Heart right ventricle (tissue), 16 donors: Measurements from ENCODE around the gene KRT32. TPM values are rescaled to one million over a fixed set of nuclear protein-coding genes. Genes with fewer than 3 reads are reported as not detected.

Experiments
- ATAC-seq, 8 donors: fragments of 200-7000 bp; cut with Tn5 transposase; one replicate each; pipeline ENCODE4 v1.9.1; 2020; ENCODE audit warnings: mild to moderate bottlenecking in 8 of 8, moderate library complexity in 8 of 8, moderate number of reproducible peaks in 1 of 8
- DNase-seq, 2 donors: peaks; one replicate each; pipeline ENCODE4 v3.0.0-alpha.2; 2020
- H3K27ac ChIP-seq, 10 donors: fragments of 200-600 bp; sonication (generic) in 2 of 10; one replicate each; pipeline versions ENCODE4 v1.5.0 to v1.8.0; 2020 to 2022; ENCODE audit warnings: mild to moderate bottlenecking in 3 of 10
- H3K27me3 ChIP-seq, 7 donors: fragments of 200-600 bp; one replicate each; pipeline ENCODE4 v1.8.0; 2021 to 2022; ENCODE audit warnings: mild to moderate bottlenecking in 2 of 7
- H3K36me3 ChIP-seq, 9 donors: fragments of 200-600 bp; sonication (generic) in 1 of 9; one replicate each; pipeline versions ENCODE4 v1.5.0 to v1.8.0; 2020 to 2022; ENCODE audit warnings: mild to moderate bottlenecking in 2 of 9
- H3K4me1 ChIP-seq, 9 donors: fragments of 200-600 bp; sonication (generic) in 1 of 9; one replicate each; pipeline versions ENCODE4 v1.5.0 to v1.8.0; 2020 to 2022; ENCODE audit warnings: mild to moderate bottlenecking in 4 of 9
- H3K4me3 ChIP-seq, 10 donors: fragments of 200-600 bp; sonication (generic) in 2 of 10; one replicate each; pipeline versions ENCODE4 v1.5.0 to v1.8.0; 2020 to 2022; ENCODE audit warnings: mild to moderate bottlenecking in 7 of 10, moderate library complexity in 2 of 10
- H3K9me3 ChIP-seq, 11 donors: fragments of 200-600 bp in 10 of 11; sonication (generic) in 2 of 11; one replicate each; pipeline versions ENCODE4 v1.5.0 to v1.8.0; 2013 to 2022; ENCODE audit warnings: mild to moderate bottlenecking in 2 of 11, control low read depth in 1 of 11, moderate library complexity in 1 of 11
- WGBS, 2 donors: extraction: QIAGEN DNeasy Blood & Tissue Kit; methylation state at CpG; one replicate each; pipeline ENCODE4 v1.1.7; 2013; ENCODE audit warnings: inconsistent platforms in 1 of 2; 5-methylcytosine and 5-hydroxymethylcytosine counted together
- intact Hi-C, 10 donors: fragments of 100-400 bp; cut with DNase I; formaldehyde crosslinking; loops; one replicate each; pipeline versions ENCODE4 v1.11.1 to v1.14.2; 2022
- polyA plus RNA-seq, 2 donors: library from polyadenylated mRNA; stranded (reverse); fragments of 200-250 nt; gene quantifications; one replicate each; pipeline ENCODE4 v1.2.3, GENCODE V29; 2013
- total RNA-seq, 10 donors: library from RNA; stranded (reverse); fragmentation: NEBNext Ultra II Directional in 3 of 10; extraction: Animal tissue kit (Norgen Biotek cat#: 25700) in 3 of 10; gene quantifications; one replicate each; pipeline versions ENCODE4 v1.2.1 to v1.2.4, GENCODE V29; 2021 to 2023
- TF ChIP-seq, protein P1 (sequence below), 9 donors: fragments of 200-600 bp; sonication (generic) in 2 of 9; IDR thresholded peaks; one replicate each; pipeline versions ENCODE4 v1.5.0 to v1.8.0; 2021 to 2022; ENCODE audit warnings: antibody characterized with exemption in 9 of 9, mild to moderate bottlenecking in 5 of 9, moderate library complexity in 1 of 9
- donor health status: Arrhythmogenic right ventricular cardiomyopathy.
- donor health status: ischemic (EF 13 %, LVEDD 7.1; RV severe dilation, severe dysfunction).
- donor health status: healthy with polysubstance abuse.
- donor health status: DM: no; HTN: yes; CAD: no.
- donor health status: DM: no; HTN: no; CAD: no.
- donor health status: ischemic (EF 25% LVEDD 6.9; RV normal size, moderate dysfunction).
- donor health status: ischemic (EF 25% LVEDD 5.7; RV mildly dilated, moderate dysfunction).
- donor health status: healthy.
- donor health status: DM: yes; HTN: yes; CAD: no.
- donor health status: Ischemic cardiomyopathy.
- donor health status: ischemic (EF 35%, LVEDD 5.7; RV mildly dilated, moderate dysfunction).
- donor health status: nonischemic (EF 11% LVEDD 7.7; RV severe dilation, severe dysfunction).
- donor health status: DM: yes; HTN: yes; CAD: no.
- donor health status: PGD.
- donor health status: ischemic (EF 29% LVEDD 5.4; RV normal size, mild dysfunction).
- donor health status: nonischemic (EF 23%, LVEDD 6.1; RV moderate dilation, normal function).

KRT32 gene
- total and polyA plus RNA-seq, 12 donors, result 0.14 to 0.22 (median 0.21) TPM; not detected in 9

DNA sequence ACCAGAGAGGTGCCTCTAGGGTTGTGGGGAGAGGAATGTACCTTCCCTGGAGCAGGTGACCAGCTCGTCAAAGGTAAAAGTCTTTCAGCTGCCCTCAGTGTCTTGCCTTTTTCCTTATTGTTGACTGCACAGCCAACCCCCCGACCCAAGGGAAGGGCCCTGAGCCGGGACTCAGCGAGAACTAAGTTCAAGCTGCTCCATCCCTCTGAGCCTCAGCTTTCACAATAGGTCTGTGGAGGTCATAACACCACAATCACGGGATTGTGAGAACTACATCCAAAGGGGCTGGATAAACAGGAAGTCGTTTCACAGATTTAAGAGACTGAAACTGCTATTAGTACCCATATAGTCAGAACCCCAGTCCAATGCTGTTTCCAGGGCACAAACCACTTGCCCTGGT lies 25.2 kb upstream of the KRT32 start:
- TF ChIP-seq, protein P1, sequence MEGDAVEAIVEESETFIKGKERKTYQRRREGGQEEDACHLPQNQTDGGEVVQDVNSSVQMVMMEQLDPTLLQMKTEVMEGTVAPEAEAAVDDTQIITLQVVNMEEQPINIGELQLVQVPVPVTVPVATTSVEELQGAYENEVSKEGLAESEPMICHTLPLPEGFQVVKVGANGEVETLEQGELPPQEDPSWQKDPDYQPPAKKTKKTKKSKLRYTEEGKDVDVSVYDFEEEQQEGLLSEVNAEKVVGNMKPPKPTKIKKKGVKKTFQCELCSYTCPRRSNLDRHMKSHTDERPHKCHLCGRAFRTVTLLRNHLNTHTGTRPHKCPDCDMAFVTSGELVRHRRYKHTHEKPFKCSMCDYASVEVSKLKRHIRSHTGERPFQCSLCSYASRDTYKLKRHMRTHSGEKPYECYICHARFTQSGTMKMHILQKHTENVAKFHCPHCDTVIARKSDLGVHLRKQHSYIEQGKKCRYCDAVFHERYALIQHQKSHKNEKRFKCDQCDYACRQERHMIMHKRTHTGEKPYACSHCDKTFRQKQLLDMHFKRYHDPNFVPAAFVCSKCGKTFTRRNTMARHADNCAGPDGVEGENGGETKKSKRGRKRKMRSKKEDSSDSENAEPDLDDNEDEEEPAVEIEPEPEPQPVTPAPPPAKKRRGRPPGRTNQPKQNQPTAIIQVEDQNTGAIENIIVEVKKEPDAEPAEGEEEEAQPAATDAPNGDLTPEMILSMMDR (IDR thresholded peaks at IDR 0.05), result no peak
- 52 to 59% methylated on average over 6 of the region's 6 CpGs for WGBS, 2 donors
- ATAC-seq (peak in 5 of 8 donors; percentile 12 to 69 (median 34)), DNase-seq (no peak)
- Histone ChIP-seq H3K36me3 (no peaks in the 10 kb centered on the region), H3K4me1 (peaks cover 0 to 47% (median 0%) of the 10 kb centered on the region in 9 donors), H3K4me3 (no peak overlapping the region), H3K27me3 (peaks cover 0 to 10% (median 2%) of the 10 kb centered on the region in 7 donors), H3K27ac (peak overlapping the region in 1 of 10 donors; percentile 77), H3K9me3 (no peaks in the 10 kb centered on the region)
- intact Hi-C loops, result loop anchor here in 3 of 10 donors (10.0 kb wide), 3 partner anchors 78 to 188 kb away; partner anchors contain the start of genes KRTAP16-1 (in 1 of the 3) and KRTAP29-1 (in 1 of the 3)

DNA sequence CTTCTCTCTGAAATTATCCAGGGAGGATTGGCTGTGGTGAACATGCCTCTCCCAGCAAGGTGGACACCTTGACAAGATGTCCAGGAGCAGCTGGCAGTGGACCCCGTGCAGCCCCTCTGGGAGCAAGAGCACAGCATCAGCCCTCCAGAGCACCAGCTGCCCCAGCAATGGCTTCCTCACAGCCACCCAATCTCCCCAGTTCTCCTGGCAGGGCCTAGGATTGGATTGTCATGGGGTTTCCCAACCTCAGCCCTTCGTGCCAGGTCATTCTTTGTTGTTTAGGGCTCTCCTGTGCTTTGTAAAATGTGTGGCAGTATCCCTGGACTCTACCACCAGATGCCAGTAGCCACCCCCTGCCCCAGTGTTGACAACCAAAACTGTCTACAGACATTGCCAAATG lies 24.3 kb upstream of the KRT32 start:
- Histone ChIP-seq H3K4me1 (peaks cover 0 to 38% (median 0%) of the 10 kb centered on the region in 9 donors), H3K27ac (no peak overlapping the region), H3K4me3 (no peak overlapping the region), H3K27me3 (peaks cover 0 to 18% (median 7%) of the 10 kb centered on the region in 7 donors), H3K9me3 (no peaks in the 10 kb centered on the region), H3K36me3 (no peaks in the 10 kb centered on the region)
- intact Hi-C loops, result loop anchor here in 3 of 10 donors (10.0 kb wide), 3 partner anchors 77 to 187 kb away; partner anchors contain the start of genes KRTAP16-1 (in 1 of the 3) and KRTAP29-1 (in 1 of the 3)
- 69 to 87% methylated on average over 2 of the region's 2 CpGs for WGBS, 2 donors
- DNase-seq (no peak), ATAC-seq (no peak)
- TF ChIP-seq, protein P1 (IDR thresholded peaks at IDR 0.05), result no peak

DNA sequence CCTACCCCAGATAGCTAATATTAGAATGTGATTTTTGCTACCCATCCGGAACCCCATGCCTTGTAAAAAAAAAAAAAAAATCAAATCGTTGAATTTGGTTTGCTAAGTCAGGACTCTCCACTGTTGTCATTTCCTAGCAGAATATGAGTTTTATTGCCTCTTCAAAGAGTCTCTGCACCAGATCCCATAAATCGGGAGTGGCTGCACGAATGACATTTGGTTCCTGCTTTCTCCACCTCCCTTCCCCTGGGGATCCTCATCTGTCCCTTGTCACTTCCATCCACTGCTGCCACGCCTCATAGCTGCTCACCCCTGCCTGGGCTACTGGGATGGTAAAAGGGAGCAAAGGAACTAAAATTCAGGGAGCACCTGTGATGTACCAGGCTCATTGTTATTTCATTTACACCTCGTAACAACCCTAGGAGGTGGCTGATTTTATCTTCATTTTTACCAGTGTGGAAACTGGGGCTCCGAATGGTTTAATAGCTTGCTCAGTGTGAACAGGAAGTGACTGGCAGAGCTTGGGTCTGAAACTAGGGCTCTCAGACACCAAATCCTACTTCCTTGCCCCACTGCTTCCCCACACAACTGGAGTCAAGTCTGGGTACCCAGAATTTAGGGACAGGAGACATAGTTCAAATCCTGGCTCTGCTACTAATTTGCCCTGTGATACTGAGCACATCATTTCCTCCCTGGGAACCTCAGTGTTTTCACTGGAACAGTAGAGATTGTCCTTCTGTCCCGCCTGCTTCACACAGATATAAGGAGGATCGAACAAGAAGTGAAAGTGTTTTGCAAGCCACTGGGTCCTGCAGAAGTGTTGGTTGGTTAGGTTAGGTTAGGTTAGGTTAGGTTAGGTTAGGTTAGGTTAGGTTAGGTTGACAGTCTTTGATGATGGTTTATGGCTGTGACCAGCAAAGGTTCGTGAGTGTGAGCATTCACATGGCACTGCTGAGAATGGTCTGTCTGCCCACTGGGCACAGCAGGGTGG lies 23.1 kb upstream of the KRT32 start:
- no peak for ATAC-seq
- Histone ChIP-seq H3K36me3 (no peaks in the 10 kb centered on the region), H3K27me3 (peaks cover 0 to 18% (median 11%) of the 10 kb centered on the region in 7 donors), H3K9me3 (no peaks in the 10 kb centered on the region), H3K4me3 (no peak overlapping the region), H3K27ac (peak overlapping the region in 1 of 10 donors; percentile 32), H3K4me1 (peaks cover 0 to 34% (median 0%) of the 10 kb centered on the region in 9 donors)
- TF ChIP-seq, protein P1 (IDR thresholded peaks at IDR 0.05), result no peak
- intact Hi-C loops, result loop anchor here in 3 of 10 donors (10.0 kb wide), 3 partner anchors 75 to 185 kb away; partner anchors contain the start of genes KRTAP16-1 (in 1 of the 3) and KRTAP29-1 (in 1 of the 3)
- 76 to 79% methylated on average over 10 of the region's 10 CpGs for WGBS, 2 donors
- DNase-seq, result no peak

DNA sequence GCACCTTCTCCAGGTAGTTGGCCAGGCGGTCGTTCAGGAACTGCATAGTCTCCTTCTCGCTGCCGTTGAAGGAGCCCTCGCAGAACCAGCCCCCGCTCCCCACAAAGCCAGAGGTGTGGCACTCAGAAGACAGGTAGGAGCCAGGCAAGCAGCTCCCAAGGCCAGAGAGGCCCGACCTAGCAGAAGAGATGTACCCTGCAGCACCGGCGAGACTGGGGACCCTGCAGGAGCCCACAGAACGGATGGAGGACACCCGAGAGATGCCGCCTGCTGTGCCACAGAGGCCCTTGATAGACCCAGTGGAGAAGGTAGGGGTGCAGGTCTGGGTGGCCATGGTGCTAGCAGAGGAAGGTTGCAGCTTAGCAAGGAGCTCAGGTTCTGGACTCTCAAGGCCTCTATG lies 22.3 kb upstream of the KRT32 start, which contains the start of gene KRT36:
KRT36 (minus strand) TSS at position 380 of the 400 bp plus-strand sequence; CDS start at position 334, 46 bp downstream.
- DNase-seq, result no peak
- Histone ChIP-seq H3K4me1 (peaks cover 0 to 34% (median 0%) of the 10 kb centered on the region in 9 donors), H3K27me3 (peaks cover 0 to 20% (median 11%) of the 10 kb centered on the region in 7 donors), H3K27ac (peak within 1 kb of the TSS in 1 of 10 donors; percentile 32), H3K36me3 (no peaks in the 10 kb centered on the region), H3K9me3 (no peaks in the 10 kb centered on the region), H3K4me3 (no peak within 1 kb of the TSS)
- intact Hi-C loops, result no loop called here
- TF ChIP-seq, protein P1 (IDR thresholded peaks at IDR 0.05), result no peak
- 92 to 95% methylated on average over 12 of the region's 12 CpGs for WGBS, 2 donors
- no peak for ATAC-seq
